HG03108 (cell line): ENCODE measurements around the gene ZNF609.

ENCODE experiments used
- ATAC-seq: cut with Tn5 transposase; IDR thresholded peaks from one replicate; pipeline ENCODE4 v1.9.1; 2021; ENCODE audit warnings: moderate library complexity; ENCODE audit not compliant: unreplicated experiment

ZNF609 gene

GRCh38 chr15:64460206-64460723, at the start of gene ZNF609:
TSS of gene ZNF609 (plus strand) at chr15:64460578. CDS start at chr15:64499420, 38,842 bp downstream.
- ATAC-seq = peak; percentile 58

GRCh38 chr15:64412216-64412615, 48.2 kb upstream of the ZNF609 start:
- no peak for ATAC-seq

GRCh38 chr15:64422697-64423096, 37.7 kb upstream of the ZNF609 start:
- ATAC-seq = no peak

- ATAC-seq = no peak
Measured at GRCh38 chr15:64423970-64424369, 36.4 kb upstream of the ZNF609 start.

DNA sequence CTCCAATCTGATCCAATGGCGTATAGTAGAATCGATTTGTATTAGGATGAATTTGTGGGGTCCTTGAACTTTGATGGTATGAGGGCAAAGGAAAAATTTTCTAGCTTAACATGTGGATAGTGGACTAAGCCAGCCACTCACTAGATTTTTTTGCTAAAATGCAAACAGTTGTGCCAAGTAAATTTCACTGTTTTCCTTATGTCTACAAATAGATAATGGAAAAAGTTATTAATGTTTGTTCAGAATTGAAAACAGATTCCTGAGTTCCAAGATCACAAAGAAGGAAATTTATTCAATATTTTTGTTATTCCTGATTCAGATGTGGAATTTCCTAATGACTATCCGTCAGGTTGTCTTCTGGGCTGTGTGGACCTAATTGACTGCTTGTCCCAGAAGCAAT, 35.2 kb upstream of the ZNF609 start:
- no peak for ATAC-seq

DNA sequence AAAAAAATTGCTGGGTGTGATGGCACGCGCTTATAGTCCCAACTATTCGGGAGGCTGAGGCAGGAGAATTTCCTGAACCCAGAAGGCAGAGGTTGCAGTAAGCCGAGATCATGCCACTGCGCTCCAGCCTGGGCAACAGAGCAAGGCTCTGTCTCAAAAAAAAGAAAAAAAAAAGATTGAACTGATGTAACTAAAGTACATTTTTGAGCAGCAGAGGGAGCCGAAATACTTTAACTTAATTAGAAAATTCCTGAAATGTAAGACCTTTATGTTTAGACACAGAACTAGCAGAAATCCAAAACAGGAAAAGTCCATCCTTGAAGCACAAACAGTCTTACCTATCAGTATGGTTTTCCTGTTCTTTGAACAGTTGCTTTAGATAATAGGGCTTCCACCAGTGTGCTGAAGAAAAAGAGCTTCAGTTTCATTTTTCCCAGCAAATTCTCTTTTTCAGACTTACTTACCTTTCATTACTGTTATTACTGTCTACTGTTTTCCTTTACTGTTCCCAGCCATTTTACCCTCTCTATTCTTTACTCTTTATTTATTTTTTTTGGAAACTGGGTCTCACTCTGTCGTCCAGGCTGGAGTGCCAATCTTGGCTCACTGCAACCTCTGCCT, 33.4 kb upstream of the ZNF609 start:
- no peak for ATAC-seq

GRCh38 chr15:64429448-64429847, 30.9 kb upstream of the ZNF609 start:
- no peak for ATAC-seq

GRCh38 chr15:64430000-64430735, 30.2 kb upstream of the ZNF609 start:
- ATAC-seq = no peak

DNA sequence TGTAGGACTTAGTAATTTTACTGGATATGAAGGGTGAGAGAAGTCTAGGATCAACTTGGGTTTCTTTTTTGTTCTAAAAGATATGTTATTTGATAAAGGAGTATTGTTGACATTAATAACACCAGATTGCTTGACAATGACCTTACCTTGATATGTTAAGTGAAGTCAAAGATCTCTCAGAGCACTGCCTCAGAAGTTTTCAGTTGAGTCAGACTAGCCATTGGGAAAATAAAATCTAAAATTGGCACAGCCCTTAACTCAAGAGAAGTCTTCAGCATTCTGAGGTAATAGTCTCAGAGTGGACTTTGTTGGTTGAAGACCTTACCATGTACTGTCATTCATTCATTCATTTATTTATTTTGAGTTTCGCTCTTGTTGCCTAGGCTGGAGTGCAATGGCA, 22.4 kb upstream of the ZNF609 start:
- no peak for ATAC-seq

GRCh38 chr15:64438653-64439447, 21.5 kb upstream of the ZNF609 start:
- no peak for ATAC-seq

- ATAC-seq = no peak
Measured at GRCh38 chr15:64441852-64442251, 18.5 kb upstream of the ZNF609 start.

GRCh38 chr15:64443016-64443415, 17.4 kb upstream of the ZNF609 start:
- no peak for ATAC-seq

DNA sequence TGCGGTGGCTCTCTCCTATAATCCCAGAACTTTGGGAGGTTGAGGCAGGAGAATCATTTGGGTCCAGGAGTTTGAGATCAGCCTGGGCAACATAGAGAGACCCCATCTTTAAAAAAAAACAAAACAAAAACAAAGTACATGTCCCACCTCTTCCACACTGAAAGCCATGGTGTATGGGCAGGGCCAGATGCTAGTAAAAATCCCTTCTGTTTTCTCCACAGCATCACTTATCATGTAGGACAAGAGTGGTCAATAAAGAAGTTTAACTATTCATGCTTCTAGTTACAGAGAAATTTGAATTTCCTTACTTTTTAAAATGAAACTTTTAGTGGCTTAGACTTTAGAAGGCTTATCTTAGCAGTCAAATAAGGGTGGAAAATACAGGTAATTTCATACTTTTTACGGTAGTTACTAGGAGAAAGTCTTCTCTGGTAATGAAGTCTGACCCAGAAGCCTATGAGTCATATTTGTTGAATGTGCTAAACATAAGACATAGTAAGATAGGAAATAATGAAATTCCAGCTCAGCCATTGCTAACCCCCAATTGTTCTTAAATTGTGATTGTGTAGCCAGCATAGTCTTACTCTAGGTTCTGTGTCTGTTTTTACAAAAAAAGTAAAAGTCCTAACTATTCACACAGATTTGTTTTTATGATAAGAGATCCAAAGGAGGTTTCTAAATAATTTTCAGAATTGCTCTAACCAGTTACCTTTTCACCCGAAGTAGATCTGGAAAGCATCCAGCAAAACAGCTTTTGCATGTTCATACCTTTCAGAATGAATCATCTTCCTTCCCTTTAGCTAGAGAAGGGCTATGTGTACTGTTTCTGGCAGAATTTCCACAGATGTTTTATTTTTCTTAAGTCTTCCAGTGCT, 16.4 kb upstream of the ZNF609 start:
- peak; percentile 59 for ATAC-seq

- ATAC-seq = no peak
Measured at GRCh38 chr15:64444836-64445235, 15.5 kb upstream of the ZNF609 start.

- no peak for ATAC-seq
Measured at GRCh38 chr15:64447536-64448315, 12.7 kb upstream of the ZNF609 start.

GRCh38 chr15:64452988-64453688, 7.2 kb upstream of the ZNF609 start:
- no peak for ATAC-seq

- no peak for ATAC-seq
Measured at GRCh38 chr15:64453689-64454037, 6.7 kb upstream of the ZNF609 start.

DNA sequence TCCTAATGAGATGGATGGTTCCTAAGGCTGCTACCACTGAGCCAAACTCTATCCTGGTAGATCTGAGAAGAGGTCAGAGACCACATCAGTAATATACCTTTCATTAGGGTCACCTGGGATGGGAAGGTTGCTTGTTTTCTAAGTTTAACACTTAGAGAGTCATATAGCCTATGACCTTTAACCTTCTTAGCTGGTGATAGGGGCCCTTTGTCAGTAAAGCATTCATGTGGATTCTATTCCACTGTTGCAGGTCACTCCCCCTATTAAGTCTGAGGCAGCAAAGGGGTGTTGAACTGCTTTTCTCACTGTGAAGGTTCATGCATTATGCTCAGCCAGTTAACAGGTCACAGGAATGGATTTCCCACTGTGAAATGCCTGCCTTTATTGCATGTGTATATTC, 6.1 kb upstream of the ZNF609 start:
- no peak for ATAC-seq

DNA sequence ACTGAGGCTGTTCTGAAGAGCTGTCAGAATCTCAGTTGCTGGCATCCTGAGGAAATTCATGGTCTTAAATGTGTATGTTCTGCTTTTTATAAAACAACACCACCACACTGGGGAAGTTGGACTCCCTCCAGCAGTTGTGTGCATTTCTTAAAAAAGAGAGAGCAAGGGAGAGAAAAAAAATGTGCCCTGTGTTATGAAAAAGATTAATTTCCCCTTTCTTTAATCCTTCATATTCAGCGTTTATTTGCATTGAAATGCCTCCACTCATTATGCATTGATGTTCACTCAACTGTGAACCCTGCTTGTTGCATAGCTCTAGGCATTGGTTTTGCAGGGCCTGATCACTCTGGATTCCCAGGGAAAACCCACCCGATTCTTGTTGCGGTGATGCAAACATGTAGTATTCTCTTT, 4.4 kb upstream of the ZNF609 start:
- ATAC-seq = no peak
